Rectal smooth muscle tissue (tissue), 1 donor: ENCODE data around the gene CADPS2.

Experiments
- H3K27ac ChIP-seq: one replicate; pipeline ENCODE4 v1.7.0; 2013; ENCODE audit warnings: low read depth, low read length, inconsistent platforms
- H3K27me3 ChIP-seq: one replicate; pipeline ENCODE4 v1.7.0; 2013; ENCODE audit warnings: low read length; ENCODE audit not compliant: control insufficient read depth, insufficient read depth
- H3K36me3 ChIP-seq: one replicate; pipeline ENCODE4 v1.7.0; 2013; ENCODE audit warnings: low read length; ENCODE audit not compliant: control insufficient read depth, insufficient read depth
- H3K4me1 ChIP-seq: one replicate; pipeline ENCODE4 v1.7.0; 2013; ENCODE audit warnings: low read length; ENCODE audit not compliant: control insufficient read depth, insufficient read depth
- H3K4me3 ChIP-seq: one replicate; pipeline ENCODE4 v1.7.0; 2013; ENCODE audit warnings: low read length
- H3K9ac ChIP-seq: one replicate; pipeline ENCODE4 v1.7.0; 2013; ENCODE audit warnings: low read length

CADPS2 gene

DNA sequence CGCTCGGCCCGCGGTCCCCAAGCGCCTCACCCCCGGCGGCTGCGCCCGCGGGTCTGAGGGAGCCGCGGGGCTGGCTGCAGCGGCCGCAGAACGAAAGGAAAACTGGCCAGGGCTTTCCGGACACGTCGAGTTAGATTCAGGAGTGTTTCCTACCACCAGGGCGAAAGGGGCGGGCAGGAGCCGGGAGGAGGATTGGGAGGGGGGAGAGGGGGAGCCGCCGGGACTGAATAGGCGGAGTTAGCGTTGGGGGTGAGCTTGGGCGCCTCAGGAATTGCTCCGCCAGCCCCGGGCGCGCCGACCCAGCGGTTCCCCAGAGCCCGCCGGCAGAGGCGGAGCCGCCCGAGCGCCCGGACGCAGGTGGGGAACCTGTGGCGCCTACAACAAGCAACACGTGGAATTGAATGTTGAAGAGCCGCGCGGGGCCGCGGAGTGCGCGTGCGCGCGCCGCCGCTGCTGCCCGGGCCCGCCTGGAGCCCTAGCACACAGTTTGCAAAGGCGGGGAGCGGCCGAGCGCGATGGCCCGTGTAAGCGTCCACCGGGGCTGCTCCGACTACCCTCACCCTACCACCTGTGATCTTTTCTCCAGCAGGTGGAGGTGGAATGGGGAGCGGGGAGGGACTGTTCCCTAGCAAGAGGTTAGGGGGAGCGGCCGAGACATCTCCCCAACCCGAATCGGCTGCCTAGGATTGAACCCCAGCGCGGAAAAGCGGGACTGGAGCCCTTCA lies at the start of gene CADPS2:
Gene CADPS2, minus strand, starts transcription at position 104 of the 725 bp plus-strand sequence. CDS start 123 bp downstream, outside the sequence.
- H3K27ac ChIP-seq: peak within 1 kb of the TSS; percentile 78
- no peaks in the 10 kb centered on the region for H3K36me3 ChIP-seq
- peak within 1 kb of the TSS; percentile 57 for H3K9ac ChIP-seq
- H3K4me1 ChIP-seq: peaks cover 3% of the 10 kb centered on the region
- H3K4me3 ChIP-seq: peak within 1 kb of the TSS; percentile 91
- no peaks in the 10 kb centered on the region for H3K27me3 ChIP-seq

DNA sequence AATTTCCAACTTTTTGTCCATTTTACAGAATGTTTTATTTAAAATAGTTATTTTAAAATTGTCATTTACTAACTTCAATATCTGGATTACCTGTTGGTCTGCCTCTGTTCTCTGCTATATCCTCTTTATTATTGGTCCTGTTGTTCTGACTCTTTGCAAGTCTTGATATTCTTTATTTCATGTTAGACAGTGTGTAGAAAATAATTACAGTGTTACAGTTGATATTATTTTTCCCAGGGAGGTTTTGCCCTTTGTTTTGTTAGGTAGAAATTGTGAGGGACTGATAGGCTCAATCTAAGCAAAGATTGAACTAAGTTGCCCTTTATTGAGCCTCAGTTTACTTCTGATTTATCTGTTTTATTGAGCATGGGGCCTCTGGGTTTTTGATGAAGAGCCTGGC lies 49.4 kb upstream of the CADPS2 start:
- H3K27ac ChIP-seq: no peak overlapping the region
- H3K9ac ChIP-seq: no peak overlapping the region
- no peaks in the 10 kb centered on the region for H3K27me3 ChIP-seq
- no peaks in the 10 kb centered on the region for H3K4me1 ChIP-seq
- H3K4me3 ChIP-seq: no peak overlapping the region
- no peaks in the 10 kb centered on the region for H3K36me3 ChIP-seq

DNA sequence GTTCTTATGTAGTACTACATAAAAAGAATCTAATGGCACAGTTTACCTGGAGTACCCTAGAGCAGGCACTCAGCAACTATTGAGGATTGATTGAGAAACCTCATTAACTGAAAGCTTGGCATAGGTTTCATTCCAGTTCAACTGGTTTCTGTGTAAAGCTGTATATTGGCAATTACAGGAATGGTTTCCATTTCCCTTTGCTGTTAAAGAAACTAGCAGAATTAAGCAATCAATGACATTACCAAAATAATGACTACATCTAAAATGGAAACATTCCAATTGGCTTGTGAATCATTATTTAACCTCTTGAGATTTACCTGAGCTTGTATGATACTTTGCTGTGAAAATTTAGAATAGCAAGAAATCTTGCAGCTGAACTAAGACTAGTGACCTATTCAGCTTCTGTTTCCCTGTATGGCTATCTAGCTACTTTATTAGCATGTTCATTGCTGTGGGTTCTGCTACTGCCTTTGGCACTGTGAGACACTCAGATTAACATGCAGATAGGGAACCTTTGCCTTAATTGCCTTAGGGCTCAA lies 33.5 kb upstream of the CADPS2 start:
- no peak overlapping the region for H3K4me3 ChIP-seq
- no peaks in the 10 kb centered on the region for H3K36me3 ChIP-seq
- H3K27ac ChIP-seq: no peak overlapping the region
- H3K4me1 ChIP-seq: no peaks in the 10 kb centered on the region
- H3K27me3 ChIP-seq: no peaks in the 10 kb centered on the region
- H3K9ac ChIP-seq: no peak overlapping the region

DNA sequence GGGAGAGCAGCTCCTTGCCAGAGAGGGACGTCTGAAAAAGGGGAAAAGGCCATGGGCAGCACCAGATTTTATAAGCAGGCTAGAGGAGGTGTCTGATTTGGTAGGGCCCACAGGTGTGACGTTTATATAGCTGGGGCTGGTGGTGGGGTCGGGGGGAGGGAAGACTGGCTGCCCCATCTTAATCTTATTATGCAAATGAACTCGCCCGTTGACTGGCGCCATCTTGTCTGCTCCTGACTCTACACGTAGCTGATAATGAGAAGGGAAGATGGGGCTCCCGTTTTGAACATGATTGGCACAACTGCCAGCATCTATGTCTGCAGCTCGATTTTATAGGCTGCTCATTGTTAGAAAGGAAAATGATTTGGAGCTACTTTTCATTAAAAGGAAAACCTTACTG lies 28.6 kb upstream of the CADPS2 start:
- Histone ChIP-seq H3K27ac (no peak overlapping the region), H3K36me3 (no peaks in the 10 kb centered on the region)

DNA sequence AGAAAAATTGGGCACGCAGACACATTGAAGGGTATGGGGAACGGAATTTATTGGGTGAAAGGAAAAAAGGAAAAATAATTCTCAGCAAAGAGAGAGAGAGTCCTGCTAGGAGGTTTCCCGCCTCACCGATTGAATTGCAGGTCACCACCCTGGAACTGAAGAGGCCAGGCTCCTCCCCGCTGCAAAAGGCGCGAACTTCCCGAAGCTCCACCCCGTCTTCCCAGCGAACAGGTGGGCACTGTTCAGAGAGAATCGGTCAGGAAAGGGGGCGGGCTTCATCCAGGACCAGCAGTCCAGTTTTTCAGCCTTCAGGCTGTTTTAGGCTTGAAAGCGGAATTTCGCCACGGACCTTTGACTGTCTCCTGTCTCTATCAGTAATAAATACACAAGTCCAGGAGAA lies 27.3 kb upstream of the CADPS2 start:
- H3K4me1 ChIP-seq: no peaks in the 10 kb centered on the region
- no peak overlapping the region for H3K4me3 ChIP-seq
- no peaks in the 10 kb centered on the region for H3K36me3 ChIP-seq
- H3K27ac ChIP-seq: no peak overlapping the region
- H3K27me3 ChIP-seq: no peaks in the 10 kb centered on the region
- H3K9ac ChIP-seq: no peak overlapping the region

More for the DNA sequence above, 28.6 kb upstream of the CADPS2 start:
- Histone ChIP-seq H3K27me3 (no peaks in the 10 kb centered on the region), H3K4me1 (no peaks in the 10 kb centered on the region), H3K9ac (no peak overlapping the region), H3K4me3 (no peak overlapping the region)

DNA sequence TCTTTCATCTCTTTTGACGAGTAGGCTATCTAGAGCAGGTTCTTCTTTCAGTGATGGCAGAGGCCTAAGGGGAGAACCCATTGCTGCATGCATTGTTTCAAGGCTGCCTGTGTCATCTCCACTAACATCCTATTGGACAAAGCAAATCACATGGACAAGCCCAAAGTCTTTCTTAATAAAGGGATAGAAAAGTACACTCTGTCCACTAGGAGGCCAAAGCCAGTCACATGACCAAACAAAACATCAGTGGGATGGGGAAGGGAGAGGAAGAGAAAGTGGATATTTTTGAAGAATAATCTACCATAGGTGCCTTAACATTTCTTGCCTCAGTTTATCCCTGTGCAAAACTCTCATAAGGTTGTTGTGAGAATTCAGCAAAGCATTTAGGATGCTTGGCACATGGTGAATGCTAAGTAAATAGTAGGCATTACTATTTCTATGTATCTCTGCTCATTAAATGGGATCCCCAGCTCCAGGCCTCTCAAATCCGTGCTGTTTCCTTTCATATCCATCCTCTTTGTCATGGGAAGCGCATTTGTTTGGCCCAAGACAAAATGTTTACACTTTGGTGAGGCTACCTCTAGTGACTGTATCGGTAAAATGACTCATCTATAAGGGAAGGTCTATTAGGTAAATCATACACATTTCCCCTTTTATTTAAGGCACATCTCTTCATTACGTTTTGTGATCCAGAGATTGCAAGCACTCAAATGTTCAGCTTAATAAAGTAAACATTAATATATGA lies 16.7 kb upstream of the CADPS2 start:
- Histone ChIP-seq H3K4me3 (no peak overlapping the region), H3K27ac (no peak overlapping the region), H3K9ac (no peak overlapping the region), H3K27me3 (no peaks in the 10 kb centered on the region), H3K36me3 (no peaks in the 10 kb centered on the region), H3K4me1 (no peaks in the 10 kb centered on the region)

DNA sequence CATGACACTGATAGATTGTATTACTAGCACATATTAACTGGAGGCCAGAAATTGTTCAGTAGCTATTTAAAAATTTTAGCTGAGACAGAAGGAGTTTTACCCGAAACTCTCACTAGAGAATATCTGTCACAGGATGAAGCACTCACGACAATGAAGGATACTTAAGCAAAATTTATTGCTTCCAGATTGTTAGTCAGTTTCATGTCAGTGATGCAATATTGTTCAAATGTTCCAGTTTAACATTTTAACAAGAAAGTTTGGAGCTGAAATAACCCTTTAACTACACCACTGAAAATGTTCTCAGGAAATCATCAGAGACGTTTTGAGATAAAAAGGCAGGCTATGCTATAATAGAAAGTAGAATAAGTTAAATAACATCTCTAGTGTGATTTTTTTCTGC lies 15.0 kb upstream of the CADPS2 start:
- no peak overlapping the region for H3K9ac ChIP-seq
- no peaks in the 10 kb centered on the region for H3K36me3 ChIP-seq
- no peaks in the 10 kb centered on the region for H3K4me1 ChIP-seq
- no peak overlapping the region for H3K4me3 ChIP-seq
- H3K27me3 ChIP-seq: no peaks in the 10 kb centered on the region
- H3K27ac ChIP-seq: no peak overlapping the region

DNA sequence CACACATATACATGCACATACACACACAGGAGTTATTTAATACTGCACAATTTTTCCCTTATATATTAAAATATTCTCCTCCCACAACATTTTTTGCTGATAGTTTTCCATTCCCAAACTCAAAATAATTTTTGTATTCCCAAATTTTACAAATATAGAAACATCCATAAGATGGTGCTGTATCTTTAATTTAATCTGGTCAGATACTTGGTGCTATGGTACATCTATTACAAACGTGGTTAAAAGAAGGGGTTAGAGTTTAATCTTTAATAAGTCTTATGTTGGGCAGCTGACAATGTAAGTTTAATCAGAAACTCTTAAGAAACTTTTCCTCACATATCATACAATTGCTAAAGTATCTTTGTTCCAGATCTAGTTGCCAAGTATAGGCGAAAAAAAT lies 10.2 kb upstream of the CADPS2 start:
- Histone ChIP-seq H3K4me3 (no peak overlapping the region), H3K27ac (no peak overlapping the region), H3K36me3 (no peaks in the 10 kb centered on the region), H3K4me1 (no peaks in the 10 kb centered on the region), H3K27me3 (no peaks in the 10 kb centered on the region), H3K9ac (no peak overlapping the region)

DNA sequence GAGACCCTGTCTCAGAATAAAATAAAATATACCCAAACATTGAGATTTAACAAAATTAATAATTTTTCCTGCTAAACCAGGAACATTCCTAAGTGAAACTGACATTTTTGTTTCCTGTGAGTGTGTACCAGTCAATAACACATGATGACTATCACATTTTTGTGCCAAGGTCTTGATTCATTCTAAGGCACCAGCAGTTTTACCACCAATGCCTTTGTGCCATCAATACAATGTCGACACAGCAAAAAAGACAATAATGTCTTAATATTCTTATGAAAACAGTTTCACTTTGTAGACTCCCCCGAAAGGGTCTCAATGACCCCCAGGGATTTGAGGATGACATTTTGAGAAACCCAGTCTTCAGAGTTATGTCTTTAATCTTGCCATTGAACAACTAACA lies 7.2 kb upstream of the CADPS2 start:
- H3K27me3 ChIP-seq: no peaks in the 10 kb centered on the region
- H3K27ac ChIP-seq: no peak overlapping the region
- H3K4me1 ChIP-seq: no peaks in the 10 kb centered on the region
- no peak overlapping the region for H3K4me3 ChIP-seq
- H3K9ac ChIP-seq: no peak overlapping the region
- no peaks in the 10 kb centered on the region for H3K36me3 ChIP-seq

DNA sequence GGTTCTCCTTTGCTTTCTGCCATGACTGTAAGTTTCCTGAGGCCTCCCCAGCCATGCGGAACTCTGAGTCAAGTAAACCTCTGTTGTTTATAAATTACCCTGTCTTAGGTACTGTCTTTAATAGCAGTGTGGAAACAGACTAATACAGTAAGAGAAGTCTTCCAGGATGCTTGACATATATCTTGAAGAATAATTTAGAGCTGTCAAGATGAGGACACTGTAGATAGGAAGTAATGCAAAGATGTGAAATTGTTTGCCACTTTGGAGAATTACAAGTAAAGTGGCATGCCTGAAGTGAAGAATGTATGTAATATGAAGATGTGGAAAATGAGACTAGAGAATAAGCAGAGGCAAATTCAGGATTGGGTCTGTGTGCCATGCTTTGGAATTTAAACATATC lies 2.9 kb upstream of the CADPS2 start:
- no peak overlapping the region for H3K27ac ChIP-seq
- no peaks in the 10 kb centered on the region for H3K36me3 ChIP-seq
- no peak overlapping the region for H3K9ac ChIP-seq
- no peak overlapping the region for H3K4me3 ChIP-seq
- H3K4me1 ChIP-seq: peaks cover 3% of the 10 kb centered on the region
- H3K27me3 ChIP-seq: no peaks in the 10 kb centered on the region

DNA sequence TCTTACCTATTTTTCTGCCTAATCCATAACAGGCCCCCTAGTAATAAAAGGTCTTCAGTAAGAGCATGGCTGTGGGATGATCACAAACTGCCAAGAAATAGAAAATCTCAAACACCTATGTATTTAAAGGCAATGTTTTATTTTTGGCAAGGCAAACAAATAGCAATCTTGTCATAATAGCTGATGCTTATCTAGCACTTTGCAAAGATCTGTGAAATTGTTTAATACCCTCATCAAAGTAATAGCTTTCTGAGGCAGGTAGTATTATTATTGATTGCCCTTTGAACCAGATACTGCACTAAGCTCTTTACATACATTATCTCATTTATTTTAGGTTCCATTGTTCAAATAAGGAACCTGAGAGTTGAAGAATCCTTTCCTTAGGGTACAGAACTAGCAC lies 1.6 kb upstream of the CADPS2 start:
- no peaks in the 10 kb centered on the region for H3K36me3 ChIP-seq
- H3K4me1 ChIP-seq: peaks cover 3% of the 10 kb centered on the region
- no peak overlapping the region for H3K27ac ChIP-seq
- H3K4me3 ChIP-seq: no peak overlapping the region
- H3K9ac ChIP-seq: no peak overlapping the region
- H3K27me3 ChIP-seq: no peaks in the 10 kb centered on the region

DNA sequence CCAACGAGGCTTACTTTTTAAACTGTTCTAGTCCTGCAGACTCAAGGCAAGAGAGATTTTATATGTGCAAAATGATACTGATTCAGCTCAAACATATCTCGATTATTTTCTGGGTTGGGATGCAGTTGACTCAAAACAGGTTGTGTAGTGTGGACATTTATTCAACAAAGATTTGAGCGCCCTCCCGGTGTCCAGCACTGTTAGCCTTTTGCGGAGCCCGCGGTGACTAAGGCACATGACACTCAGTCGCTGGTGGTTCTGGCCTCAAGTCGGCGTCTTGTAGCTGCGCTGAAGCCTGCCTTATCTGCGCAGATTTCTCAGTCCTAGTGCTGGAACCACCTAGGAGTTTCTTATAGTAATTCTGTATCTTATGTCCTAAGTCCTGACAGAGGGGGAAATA lies 938 bp upstream of the CADPS2 start:
- Histone ChIP-seq H3K4me1 (peaks cover 3% of the 10 kb centered on the region), H3K27ac (no peak overlapping the region), H3K4me3 (peak overlapping the region; percentile 91), H3K36me3 (no peaks in the 10 kb centered on the region), H3K27me3 (no peaks in the 10 kb centered on the region), H3K9ac (no peak overlapping the region)
